WTC11 (cell line): ENCODE data around the gene HNRNPUL1. TPM values are rescaled to one million over a fixed set of nuclear protein-coding genes. Genes with fewer than 3 reads are reported as not detected.

ENCODE experiments used
- ATAC-seq: fragments of 200-7000 bp; cut with Tn5 transposase; 2 replicates; pipeline ENCODE4 v1.10.0; 2021; ENCODE audit warnings: mild to moderate bottlenecking, moderate library complexity
- CTCF ChIA-PET: fragments of 300-600 bp; sonication (Branson Sonifier 250); formaldehyde crosslinking; loops from one replicate; lab custom pipeline; 2021; ENCODE audit warnings: antibody characterized with exemption; lab: Charles Lee
- POLR2A ChIA-PET: fragments of 350-600 bp; sonication (Branson Sonifier 250); formaldehyde crosslinking; loops from one replicate; lab custom pipeline; 2021; ENCODE audit warnings: antibody characterized with exemption; lab: Charles Lee
- DNase-seq: peaks from one replicate; pipeline ENCODE4 v3.0.0; 2021; ENCODE audit warnings: low spot score
- H3K27ac Mint-ChIP-seq: 2 replicates; pipeline ENCODE4 v1.8.0; 2021; ENCODE audit warnings: mixed read lengths
- H3K27me3 Mint-ChIP-seq: 2 replicates; pipeline ENCODE4 v1.8.0; 2021; ENCODE audit warnings: low read depth, mild to moderate bottlenecking, moderate library complexity, mixed read lengths
- H3K36me3 Mint-ChIP-seq: 2 replicates; pipeline ENCODE4 v1.8.0; 2021; ENCODE audit warnings: mixed read lengths
- H3K4me1 Mint-ChIP-seq: 2 replicates; pipeline ENCODE4 v1.8.0; 2022; ENCODE audit warnings: mixed read lengths
- H3K4me3 Mint-ChIP-seq: 2 replicates; pipeline ENCODE4 v1.8.0; 2021; ENCODE audit warnings: mild to moderate bottlenecking, moderate library complexity, mixed read lengths
- H3K9me3 Mint-ChIP-seq: 2 replicates; pipeline ENCODE4 v1.8.0; 2021; ENCODE audit warnings: mixed read lengths
- CREB1 ChIP-seq: sonication (generic); formaldehyde crosslinking; IDR thresholded peaks from 2 replicates; pipeline ENCODE4 v1.8.0; 2023; ENCODE audit warnings: mild to moderate bottlenecking, missing genetic modification reagents
- FOXP1 ChIP-seq: sonication (generic); formaldehyde crosslinking; IDR thresholded peaks from 2 replicates; pipeline ENCODE4 v1.8.0; 2022; ENCODE audit warnings: missing genetic modification reagents, mild to moderate bottlenecking, moderate library complexity, borderline replicate concordance
- GRHL2 ChIP-seq: fragments of 250-450 bp; sonication (Bioruptor Pico); IDR thresholded peaks from 2 replicates; pipeline ENCODE4 v1.8.0; 2022; ENCODE audit warnings: mild to moderate bottlenecking, moderate library complexity; ENCODE audit not compliant: insufficient replicate concordance, severe bottlenecking
- GTF2I ChIP-seq: fragments of 250-450 bp; sonication (Bioruptor Pico); conservative IDR thresholded peaks from 2 replicates; pipeline ENCODE4 v1.4.0; 2021; ENCODE audit warnings: mild to moderate bottlenecking
- MXD4 ChIP-seq: fragments of 250-450 bp; sonication (Bioruptor Pico); IDR thresholded peaks from 2 replicates; pipeline ENCODE4 v1.8.0; 2021; ENCODE audit warnings: mild to moderate bottlenecking, moderate library complexity, borderline replicate concordance
- NFATC4 ChIP-seq: fragments of 250-450 bp; sonication (Bioruptor Pico); IDR thresholded peaks from 2 replicates; pipeline ENCODE4 v1.9.0; 2021; ENCODE audit warnings: mild to moderate bottlenecking
- NFE2L1 ChIP-seq: sonication (generic); formaldehyde crosslinking; IDR thresholded peaks from 2 replicates; pipeline ENCODE4 v1.8.1; 2023; ENCODE audit warnings: missing genetic modification reagents
- NR2C2 ChIP-seq: sonication (generic); formaldehyde crosslinking; IDR thresholded peaks from 2 replicates; pipeline ENCODE4 v1.8.0; 2022; ENCODE audit warnings: mild to moderate bottlenecking, missing genetic modification reagents
- PRRX2 ChIP-seq: fragments of 250-450 bp; sonication (Bioruptor Pico); IDR thresholded peaks from 2 replicates; pipeline ENCODE4 v1.8.0; 2021; ENCODE audit warnings: mild to moderate bottlenecking
- SP1 ChIP-seq: sonication (generic); formaldehyde crosslinking; conservative IDR thresholded peaks from 2 replicates; pipeline ENCODE4 v1.8.1; 2022; ENCODE audit warnings: missing genetic modification reagents
- ZNF317 ChIP-seq: sonication (generic); formaldehyde crosslinking; IDR thresholded peaks from 2 replicates; pipeline ENCODE4 v1.8.1; 2023; ENCODE audit warnings: low read depth, mild to moderate bottlenecking, moderate library complexity, missing genetic modification reagents, borderline replicate concordance
- ZNF671 ChIP-seq: fragments of 250-450 bp; sonication (Bioruptor Pico); IDR thresholded peaks from 2 replicates; pipeline ENCODE4 v1.8.0; 2021; ENCODE audit warnings: mild to moderate bottlenecking
- total RNA-seq: library from RNA; stranded (reverse); gene quantifications from 3 replicates; pipeline ENCODE4 v1.2.3, GENCODE V29; 2021
- TF ChIP-seq, protein P1 (sequence below): sonication (generic); formaldehyde crosslinking; IDR thresholded peaks from 2 replicates; pipeline ENCODE4 v1.8.0; 2022; ENCODE audit warnings: mild to moderate bottlenecking, missing genetic modification reagents
- TF ChIP-seq, protein P2 (sequence below): sonication (generic); formaldehyde crosslinking; IDR thresholded peaks from 2 replicates; pipeline ENCODE4 v1.8.0; 2022; ENCODE audit warnings: mild to moderate bottlenecking, missing genetic modification reagents
- TF ChIP-seq, protein P3 (sequence below): sonication (generic); formaldehyde crosslinking; IDR thresholded peaks from 2 replicates; pipeline ENCODE4 v1.8.0; 2022; ENCODE audit warnings: mild to moderate bottlenecking, missing genetic modification reagents
- TF ChIP-seq, protein P4 (sequence below): sonication (generic); formaldehyde crosslinking; IDR thresholded peaks from 2 replicates; pipeline ENCODE4 v1.8.1; 2022; ENCODE audit warnings: missing genetic modification reagents, borderline replicate concordance
- TF ChIP-seq, protein P5 (sequence below): fragments of 250-450 bp; sonication (Bioruptor Pico); IDR thresholded peaks from 2 replicates; pipeline ENCODE4 v1.8.0; 2021; ENCODE audit warnings: mild to moderate bottlenecking
- TF ChIP-seq, protein P6 (sequence below): sonication (generic); formaldehyde crosslinking; IDR thresholded peaks from 2 replicates; pipeline ENCODE4 v1.8.0; 2023; ENCODE audit warnings: mild to moderate bottlenecking, missing genetic modification reagents
- TF ChIP-seq, protein P7 (sequence below): sonication (generic); formaldehyde crosslinking; IDR thresholded peaks from 2 replicates; pipeline ENCODE4 v1.8.1; 2022; ENCODE audit warnings: low read depth, mild to moderate bottlenecking, moderate library complexity, missing genetic modification reagents, borderline replicate concordance

The HNRNPUL1 gene
- total RNA-seq, 1 experiment from 2014 or later, result 282 TPM

DNA sequence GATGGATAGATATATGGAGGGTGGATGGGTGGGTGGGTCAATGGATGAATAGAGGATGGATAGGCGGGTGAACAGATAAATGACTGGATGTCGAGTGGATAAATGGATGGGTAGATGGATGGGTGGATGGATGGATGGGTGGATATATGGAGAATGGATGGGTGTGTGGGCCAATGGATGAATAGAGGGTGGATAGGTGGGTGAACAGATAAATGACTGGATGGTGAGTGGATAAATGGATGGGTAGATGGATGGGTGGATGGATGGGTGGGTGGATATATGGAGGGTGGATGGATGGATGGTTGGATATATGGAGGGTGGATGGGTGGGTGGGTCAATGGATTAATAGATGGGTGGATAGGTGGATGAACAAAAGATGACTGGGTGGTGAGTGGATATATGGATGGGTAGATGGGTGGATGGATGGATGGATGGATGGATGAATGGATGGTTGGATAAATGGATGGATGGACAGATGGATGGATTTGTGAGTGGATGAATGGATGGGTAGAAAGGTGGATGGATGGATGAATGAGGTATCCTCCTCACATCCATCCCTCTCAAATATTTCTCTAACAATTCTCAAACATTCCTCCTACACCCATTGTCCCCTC, 24.1 kb upstream of the HNRNPUL1 start:
- H3K27ac Mint-ChIP-seq, result no peak overlapping the region
- no peaks in the 10 kb centered on the region for H3K27me3 Mint-ChIP-seq
- H3K36me3 Mint-ChIP-seq, result peaks cover under 1% of the 10 kb centered on the region; the same call in 1 of the 2 replicates
- ChIA-PET POLR2A (no interaction called here), CTCF (no interaction called here)
- no peaks in the 10 kb centered on the region for H3K4me1 Mint-ChIP-seq
- H3K4me3 Mint-ChIP-seq, result no peak overlapping the region
- ATAC-seq (no peak), DNase-seq (no peak)
- no peaks in the 10 kb centered on the region for H3K9me3 Mint-ChIP-seq
- TF ChIP-seq NFE2L1 (no peak), FOXP1 (CRISPR knock-in tag) (no peak), ZNF317 (CRISPR knock-in tag) (no peak), CREB1 (no peak), NR2C2 (CRISPR knock-in tag) (no peak), SP1 (CRISPR knock-in tag) (no peak), NFATC4 (no peak), GRHL2 (CRISPR knock-in tag) (no peak)
- TF ChIP-seq, protein P1, sequence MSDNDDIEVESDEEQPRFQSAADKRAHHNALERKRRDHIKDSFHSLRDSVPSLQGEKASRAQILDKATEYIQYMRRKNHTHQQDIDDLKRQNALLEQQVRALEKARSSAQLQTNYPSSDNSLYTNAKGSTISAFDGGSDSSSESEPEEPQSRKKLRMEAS (CRISPR knock-in tag), result no peak
- TF ChIP-seq, protein P2, sequence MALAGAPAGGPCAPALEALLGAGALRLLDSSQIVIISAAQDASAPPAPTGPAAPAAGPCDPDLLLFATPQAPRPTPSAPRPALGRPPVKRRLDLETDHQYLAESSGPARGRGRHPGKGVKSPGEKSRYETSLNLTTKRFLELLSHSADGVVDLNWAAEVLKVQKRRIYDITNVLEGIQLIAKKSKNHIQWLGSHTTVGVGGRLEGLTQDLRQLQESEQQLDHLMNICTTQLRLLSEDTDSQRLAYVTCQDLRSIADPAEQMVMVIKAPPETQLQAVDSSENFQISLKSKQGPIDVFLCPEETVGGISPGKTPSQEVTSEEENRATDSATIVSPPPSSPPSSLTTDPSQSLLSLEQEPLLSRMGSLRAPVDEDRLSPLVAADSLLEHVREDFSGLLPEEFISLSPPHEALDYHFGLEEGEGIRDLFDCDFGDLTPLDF (CRISPR knock-in tag), result no peak
- TF ChIP-seq, protein P3, sequence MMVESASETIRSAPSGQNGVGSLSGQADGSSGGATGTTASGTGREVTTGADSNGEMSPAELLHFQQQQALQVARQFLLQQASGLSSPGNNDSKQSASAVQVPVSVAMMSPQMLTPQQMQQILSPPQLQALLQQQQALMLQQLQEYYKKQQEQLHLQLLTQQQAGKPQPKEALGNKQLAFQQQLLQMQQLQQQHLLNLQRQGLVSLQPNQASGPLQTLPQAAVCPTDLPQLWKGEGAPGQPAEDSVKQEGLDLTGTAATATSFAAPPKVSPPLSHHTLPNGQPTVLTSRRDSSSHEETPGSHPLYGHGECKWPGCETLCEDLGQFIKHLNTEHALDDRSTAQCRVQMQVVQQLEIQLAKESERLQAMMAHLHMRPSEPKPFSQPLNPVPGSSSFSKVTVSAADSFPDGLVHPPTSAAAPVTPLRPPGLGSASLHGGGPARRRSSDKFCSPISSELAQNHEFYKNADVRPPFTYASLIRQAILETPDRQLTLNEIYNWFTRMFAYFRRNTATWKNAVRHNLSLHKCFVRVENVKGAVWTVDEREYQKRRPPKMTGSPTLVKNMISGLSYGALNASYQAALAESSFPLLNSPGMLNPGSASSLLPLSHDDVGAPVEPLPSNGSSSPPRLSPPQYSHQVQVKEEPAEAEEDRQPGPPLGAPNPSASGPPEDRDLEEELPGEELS, result no peak
- TF ChIP-seq, protein P4, sequence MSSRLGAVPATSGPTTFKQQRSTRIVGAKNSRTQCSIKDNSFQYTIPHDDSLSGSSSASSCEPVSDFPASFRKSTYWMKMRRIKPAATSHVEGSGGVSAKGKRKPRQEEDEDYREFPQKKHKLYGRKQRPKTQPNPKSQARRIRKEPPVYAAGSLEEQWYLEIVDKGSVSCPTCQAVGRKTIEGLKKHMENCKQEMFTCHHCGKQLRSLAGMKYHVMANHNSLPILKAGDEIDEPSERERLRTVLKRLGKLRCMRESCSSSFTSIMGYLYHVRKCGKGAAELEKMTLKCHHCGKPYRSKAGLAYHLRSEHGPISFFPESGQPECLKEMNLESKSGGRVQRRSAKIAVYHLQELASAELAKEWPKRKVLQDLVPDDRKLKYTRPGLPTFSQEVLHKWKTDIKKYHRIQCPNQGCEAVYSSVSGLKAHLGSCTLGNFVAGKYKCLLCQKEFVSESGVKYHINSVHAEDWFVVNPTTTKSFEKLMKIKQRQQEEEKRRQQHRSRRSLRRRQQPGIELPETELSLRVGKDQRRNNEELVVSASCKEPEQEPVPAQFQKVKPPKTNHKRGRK (CRISPR knock-in tag), result no peak
- TF ChIP-seq, protein P5, sequence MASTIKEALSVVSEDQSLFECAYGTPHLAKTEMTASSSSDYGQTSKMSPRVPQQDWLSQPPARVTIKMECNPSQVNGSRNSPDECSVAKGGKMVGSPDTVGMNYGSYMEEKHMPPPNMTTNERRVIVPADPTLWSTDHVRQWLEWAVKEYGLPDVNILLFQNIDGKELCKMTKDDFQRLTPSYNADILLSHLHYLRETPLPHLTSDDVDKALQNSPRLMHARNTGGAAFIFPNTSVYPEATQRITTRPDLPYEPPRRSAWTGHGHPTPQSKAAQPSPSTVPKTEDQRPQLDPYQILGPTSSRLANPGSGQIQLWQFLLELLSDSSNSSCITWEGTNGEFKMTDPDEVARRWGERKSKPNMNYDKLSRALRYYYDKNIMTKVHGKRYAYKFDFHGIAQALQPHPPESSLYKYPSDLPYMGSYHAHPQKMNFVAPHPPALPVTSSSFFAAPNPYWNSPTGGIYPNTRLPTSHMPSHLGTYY (CRISPR knock-in tag), result no peak

DNA sequence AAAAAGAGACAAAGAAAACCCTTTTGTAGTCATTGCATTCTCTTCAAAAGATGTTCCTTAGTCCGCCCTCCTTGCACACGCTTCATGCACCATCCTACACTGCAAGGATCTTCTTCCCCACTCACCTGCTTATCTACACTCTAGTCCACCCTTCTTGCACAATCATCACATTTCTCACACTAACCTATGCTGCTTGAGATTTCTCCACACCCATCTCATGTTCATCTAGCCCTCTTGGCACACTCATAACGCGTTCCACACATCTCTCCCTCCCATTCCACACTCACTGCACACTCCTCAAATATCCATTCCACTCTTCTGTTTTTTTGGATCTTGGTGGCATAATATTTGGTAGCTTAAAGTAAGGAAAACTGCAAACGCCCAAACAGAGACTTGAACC, 22.3 kb upstream of the HNRNPUL1 start:
- no peak for ATAC-seq
- no peak for DNase-seq
- Mint-ChIP-seq H3K4me1 (no peaks in the 10 kb centered on the region), H3K27me3 (no peaks in the 10 kb centered on the region), H3K9me3 (no peaks in the 10 kb centered on the region), H3K27ac (no peak overlapping the region), H3K4me3 (no peak overlapping the region), H3K36me3 (peaks cover 7% of the 10 kb centered on the region; the same call in 1 of the 2 replicates)
- TF ChIP-seq, protein P1 (CRISPR knock-in tag), result no peak
- no peak for TF ChIP-seq GTF2I (CRISPR knock-in tag)
- TF ChIP-seq PRRX2, result no peak
- TF ChIP-seq NR2C2 (CRISPR knock-in tag), result no peak
- TF ChIP-seq, protein P6, sequence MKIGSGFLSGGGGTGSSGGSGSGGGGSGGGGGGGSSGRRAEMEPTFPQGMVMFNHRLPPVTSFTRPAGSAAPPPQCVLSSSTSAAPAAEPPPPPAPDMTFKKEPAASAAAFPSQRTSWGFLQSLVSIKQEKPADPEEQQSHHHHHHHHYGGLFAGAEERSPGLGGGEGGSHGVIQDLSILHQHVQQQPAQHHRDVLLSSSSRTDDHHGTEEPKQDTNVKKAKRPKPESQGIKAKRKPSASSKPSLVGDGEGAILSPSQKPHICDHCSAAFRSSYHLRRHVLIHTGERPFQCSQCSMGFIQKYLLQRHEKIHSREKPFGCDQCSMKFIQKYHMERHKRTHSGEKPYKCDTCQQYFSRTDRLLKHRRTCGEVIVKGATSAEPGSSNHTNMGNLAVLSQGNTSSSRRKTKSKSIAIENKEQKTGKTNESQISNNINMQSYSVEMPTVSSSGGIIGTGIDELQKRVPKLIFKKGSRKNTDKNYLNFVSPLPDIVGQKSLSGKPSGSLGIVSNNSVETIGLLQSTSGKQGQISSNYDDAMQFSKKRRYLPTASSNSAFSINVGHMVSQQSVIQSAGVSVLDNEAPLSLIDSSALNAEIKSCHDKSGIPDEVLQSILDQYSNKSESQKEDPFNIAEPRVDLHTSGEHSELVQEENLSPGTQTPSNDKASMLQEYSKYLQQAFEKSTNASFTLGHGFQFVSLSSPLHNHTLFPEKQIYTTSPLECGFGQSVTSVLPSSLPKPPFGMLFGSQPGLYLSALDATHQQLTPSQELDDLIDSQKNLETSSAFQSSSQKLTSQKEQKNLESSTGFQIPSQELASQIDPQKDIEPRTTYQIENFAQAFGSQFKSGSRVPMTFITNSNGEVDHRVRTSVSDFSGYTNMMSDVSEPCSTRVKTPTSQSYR (CRISPR knock-in tag), result no peak
- TF ChIP-seq, protein P7, sequence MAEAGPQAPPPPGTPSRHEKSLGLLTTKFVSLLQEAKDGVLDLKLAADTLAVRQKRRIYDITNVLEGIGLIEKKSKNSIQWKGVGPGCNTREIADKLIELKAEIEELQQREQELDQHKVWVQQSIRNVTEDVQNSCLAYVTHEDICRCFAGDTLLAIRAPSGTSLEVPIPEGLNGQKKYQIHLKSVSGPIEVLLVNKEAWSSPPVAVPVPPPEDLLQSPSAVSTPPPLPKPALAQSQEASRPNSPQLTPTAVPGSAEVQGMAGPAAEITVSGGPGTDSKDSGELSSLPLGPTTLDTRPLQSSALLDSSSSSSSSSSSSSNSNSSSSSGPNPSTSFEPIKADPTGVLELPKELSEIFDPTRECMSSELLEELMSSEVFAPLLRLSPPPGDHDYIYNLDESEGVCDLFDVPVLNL, result no peak
- no peak for TF ChIP-seq MXD4 (CRISPR knock-in tag)
- TF ChIP-seq FOXP1 (CRISPR knock-in tag), result no peak
- TF ChIP-seq ZNF671 (CRISPR knock-in tag), result no peak
- ChIA-PET CTCF (interaction anchor here (0.9 kb wide), 1 partner anchor 66 kb away, joined by 4 read pairs; no protein-coding TSS in a partner anchor), POLR2A (interaction anchor here (0.6 to 1.1 kb wide), 2 partner anchors 87 to 93 kb away, joined by 5 to 10 read pairs; no protein-coding TSS in a partner anchor)
